AG04449 (cell line): ENCODE results near the gene FAM185A.
"Not testable (repeated sequence)": the region's sequence is repeated elsewhere in the genome, so short reads cannot be mapped to it uniquely, and the experiment has no call there.

Experiments
- CTCF ChIA-PET: fragments of 350-600 bp; formaldehyde crosslinking; extraction: SDS; loops from one replicate; lab custom pipeline; 2021; ENCODE audit warnings: antibody characterized with exemption; lab: Yijun Ruan, JAX
- POLR2A ChIA-PET: fragments of 400-600, 350-600 bp; formaldehyde crosslinking; extraction: SDS; loops from one replicate; lab custom pipeline; 2020; ENCODE audit warnings: antibody characterized with exemption, inconsistent platforms; lab: Yijun Ruan, JAX
- DNase-seq: peaks from one replicate; pipeline ENCODE4 v3.0.0-alpha.2; 2010; ENCODE audit warnings: low read depth, low spot score
- H3K4me3 ChIP-seq: 2 replicates; pipeline ENCODE4 v1.5.1; 2011; ENCODE audit warnings: low read depth, mild to moderate bottlenecking, control low read depth, low read length

FAM185A gene

DNA sequence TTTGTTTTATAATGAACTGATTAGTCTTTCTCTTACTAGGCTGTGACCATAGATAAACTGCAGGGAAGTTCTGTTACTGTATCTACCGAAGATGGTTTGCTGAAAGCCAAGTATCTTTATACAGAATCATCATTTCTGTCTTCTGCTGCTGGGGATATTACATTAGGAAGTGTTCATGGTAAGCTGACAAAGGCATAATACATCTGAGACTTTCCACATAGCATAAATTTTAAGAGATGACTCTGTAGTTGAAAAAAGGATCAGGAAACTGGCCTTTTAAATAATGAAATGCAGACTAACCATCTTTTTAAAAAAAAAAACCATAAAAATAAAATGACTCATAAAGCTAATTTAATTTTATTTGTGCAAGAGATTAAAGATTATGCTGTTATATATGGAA lies 12.4 kb downstream of the FAM185A start:
- POLR2A ChIA-PET, H3K4me3 ChIP-seq, DNase-seq: not testable (repeated sequence)
- CTCF ChIA-PET = interaction anchor here (0.6 to 2.2 kb wide), 2 partner anchors 301 to 304 kb away, joined by 4 to 10 read pairs; no protein-coding TSS in a partner anchor

DNA sequence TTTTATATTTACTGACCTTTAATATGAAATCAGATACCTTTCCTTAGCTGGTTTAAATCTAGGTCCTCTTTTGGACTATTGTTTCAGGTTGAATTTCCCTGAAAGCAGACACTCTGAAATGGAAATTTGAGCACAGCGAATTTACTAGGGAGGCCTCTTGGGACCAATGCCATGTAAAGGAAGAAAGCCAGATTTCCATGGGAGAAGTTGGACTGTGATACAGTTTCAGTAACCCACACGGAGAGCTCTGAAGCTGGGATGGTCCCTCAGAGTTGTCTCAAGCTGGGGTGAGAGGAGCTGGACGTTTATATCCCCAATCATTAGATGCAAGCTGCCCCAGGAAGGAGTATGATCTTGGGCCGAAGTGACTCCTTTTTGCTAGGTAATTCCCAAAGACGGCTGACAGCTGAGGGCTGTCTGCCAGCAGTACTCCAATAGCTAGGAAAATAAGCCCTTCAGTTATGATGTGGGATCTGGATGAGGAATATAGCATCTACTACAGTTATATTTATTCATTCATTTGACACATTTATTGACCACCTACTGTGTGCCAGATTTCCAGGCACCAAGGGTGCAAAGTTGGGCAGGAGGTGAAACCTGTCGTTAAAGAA lies 14.6 kb downstream of the FAM185A start:
- DNase-seq, POLR2A ChIA-PET, H3K4me3 ChIP-seq: not testable (repeated sequence)
- CTCF ChIA-PET = interaction anchor here (2.2 kb wide), 1 partner anchor 299 kb away, joined by 10 read pairs; no protein-coding TSS in a partner anchor

DNA sequence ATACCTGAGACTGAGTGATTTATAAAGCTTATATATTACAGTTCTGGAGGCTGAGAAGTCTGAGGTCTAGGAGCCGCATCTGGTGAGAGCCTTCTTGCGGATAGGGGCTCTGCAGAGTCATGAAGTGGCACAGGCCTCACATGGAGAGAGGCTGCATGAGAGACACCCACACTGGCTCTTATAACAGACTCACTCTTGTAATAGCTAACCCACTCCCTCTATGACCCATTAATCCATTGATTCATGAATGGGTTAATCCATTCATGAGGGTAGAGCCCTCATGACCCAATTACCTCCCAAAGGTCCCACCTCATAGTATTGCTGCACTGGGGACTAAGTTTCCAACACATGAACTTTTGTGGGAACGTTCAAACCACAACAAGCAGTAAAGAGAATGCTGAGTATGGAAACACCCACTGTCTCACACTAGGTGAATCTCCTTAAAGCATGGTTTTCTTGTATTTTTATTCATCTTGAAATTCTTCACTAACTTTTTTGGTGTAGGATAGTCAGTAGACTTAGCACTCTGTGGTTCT lies 20.9 kb downstream of the FAM185A start:
- H3K4me3 ChIP-seq, POLR2A ChIA-PET, CTCF ChIA-PET, DNase-seq: not testable (repeated sequence)

DNA sequence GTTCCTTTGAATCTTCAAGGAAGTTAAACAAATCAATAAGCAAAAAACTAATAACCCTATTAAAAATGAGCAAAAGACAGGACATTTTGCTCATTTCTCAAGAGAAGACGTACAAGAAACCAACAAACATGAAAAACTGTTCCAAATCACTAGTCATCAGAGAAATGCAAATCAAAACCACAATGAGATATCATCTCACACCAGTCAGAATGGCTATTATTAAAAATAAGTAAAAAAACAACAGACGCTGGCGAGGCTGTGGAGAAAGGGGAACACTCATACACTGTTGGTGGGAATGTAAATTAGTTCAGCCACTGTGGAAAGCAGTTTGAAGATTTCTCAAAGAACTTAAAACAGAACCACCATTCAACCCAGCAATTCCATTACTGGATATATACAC lies 21.7 kb downstream of the FAM185A start:
- POLR2A ChIA-PET, CTCF ChIA-PET, DNase-seq, H3K4me3 ChIP-seq: not testable (repeated sequence)

DNA sequence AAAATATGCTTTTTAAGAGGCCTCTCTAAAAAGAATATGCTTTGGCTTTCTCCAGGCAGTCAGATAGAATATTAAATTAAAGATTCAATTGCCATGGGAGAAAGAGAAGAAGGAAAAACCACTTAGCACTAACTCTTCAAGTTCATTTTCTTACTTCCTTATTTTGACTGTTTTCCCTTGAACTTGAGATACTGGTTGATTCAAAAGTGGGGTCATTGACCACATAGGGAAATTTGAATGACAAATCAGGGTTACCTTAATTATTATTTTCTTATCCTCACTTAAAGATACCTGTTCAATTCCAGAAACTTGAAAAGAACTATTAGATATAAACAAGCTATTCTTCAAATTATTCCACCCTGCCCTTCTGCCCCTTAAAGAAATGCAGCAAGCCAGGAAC lies 27.4 kb downstream of the FAM185A start:
- H3K4me3 ChIP-seq, DNase-seq, POLR2A ChIA-PET, CTCF ChIA-PET: not testable (repeated sequence)

DNA sequence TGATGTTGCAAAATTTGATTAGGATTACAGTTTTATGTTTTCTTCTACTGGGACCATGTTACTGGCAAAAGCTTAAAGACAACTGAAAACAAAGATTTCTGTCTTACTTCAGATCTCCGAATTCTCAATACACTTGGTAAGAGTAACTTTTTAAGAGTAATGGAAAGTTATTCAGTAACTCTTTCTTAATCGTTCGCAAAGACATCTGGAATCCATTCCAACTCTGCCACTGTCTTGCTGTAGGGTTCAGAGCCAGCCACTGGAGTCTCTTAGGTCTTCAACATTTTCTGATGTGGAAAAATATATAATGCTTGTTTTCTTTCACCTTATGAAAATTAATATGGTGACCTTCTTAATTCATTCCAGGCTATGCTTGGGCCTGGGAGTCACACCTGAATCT lies 29.9 kb downstream of the FAM185A start:
- DNase-seq, H3K4me3 ChIP-seq, POLR2A ChIA-PET, CTCF ChIA-PET: not testable (repeated sequence)

DNA sequence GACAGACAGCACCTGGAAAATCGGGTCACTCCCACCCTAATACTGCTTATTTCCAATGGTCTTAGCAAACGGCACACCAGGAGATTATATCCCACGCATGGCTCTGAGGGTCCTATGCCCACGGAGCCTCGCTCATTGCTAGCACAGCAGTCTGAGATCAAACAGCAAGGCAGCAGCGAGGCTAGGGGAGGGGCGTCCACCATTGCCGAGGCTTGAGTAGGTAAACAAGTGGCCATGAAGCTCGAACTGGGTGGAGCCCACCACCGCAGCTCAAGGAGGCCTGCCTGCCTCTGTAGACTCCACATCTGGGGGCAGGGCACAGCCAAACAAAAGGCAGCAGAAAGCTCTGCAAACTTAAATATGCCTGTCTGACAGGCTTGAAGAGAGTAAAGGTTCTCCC lies 32.1 kb downstream of the FAM185A start:
- DNase-seq, H3K4me3 ChIP-seq, CTCF ChIA-PET, POLR2A ChIA-PET: not testable (repeated sequence)

DNA sequence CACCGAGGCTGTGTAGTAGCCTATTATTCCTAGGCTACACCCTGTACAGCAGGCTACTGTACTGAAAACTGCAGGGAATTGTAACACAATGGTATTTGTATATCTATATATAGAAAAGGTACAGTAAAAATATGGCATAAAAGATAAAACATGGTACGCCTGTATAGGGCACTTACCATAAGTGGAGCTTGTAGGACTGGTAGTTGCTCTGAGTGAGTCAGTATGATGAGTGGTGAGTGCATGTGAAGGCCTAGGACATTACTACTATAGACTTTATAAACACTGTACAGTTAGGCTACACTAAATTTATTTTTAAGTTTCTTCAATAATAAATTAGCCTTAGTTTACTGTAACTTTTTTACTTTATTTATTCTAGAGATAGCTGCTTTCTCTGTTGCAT lies 40.0 kb downstream of the FAM185A start:
- DNase-seq, H3K4me3 ChIP-seq, POLR2A ChIA-PET, CTCF ChIA-PET: not testable (repeated sequence)

DNA sequence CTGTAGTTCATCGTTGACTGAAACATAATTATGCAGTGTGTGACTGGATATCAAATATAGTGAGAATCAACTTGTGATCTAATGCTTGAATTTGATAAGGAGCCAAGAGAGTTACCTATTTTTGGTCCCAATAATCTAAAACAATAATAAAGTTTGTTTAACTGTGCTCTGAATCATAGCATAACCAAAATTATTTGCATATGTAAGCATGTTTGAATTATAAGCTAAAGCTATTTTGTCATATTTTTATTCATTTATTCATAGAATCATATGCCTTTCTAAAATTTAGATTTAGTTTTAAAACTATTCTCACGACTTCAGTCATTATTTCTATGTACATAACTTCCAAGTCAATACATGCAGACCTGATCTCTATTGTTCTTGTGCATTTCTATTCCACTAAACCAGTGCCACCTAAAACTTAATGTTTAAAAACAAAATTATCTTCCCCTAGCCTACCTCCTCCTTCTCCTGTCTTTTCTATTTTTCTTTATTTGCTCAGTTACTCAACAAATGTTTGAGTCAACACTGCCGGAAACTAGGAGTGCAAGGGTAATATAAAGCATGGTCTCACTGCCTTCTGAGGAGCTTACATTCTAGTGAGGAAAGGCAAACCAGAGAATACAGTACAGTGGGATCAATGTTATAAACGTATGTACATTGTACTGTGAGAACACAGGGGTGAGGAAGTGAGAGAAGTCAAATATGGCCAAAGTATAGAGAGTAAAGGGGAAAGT lies 41.7 kb downstream of the FAM185A start:
- DNase-seq, H3K4me3 ChIP-seq, CTCF ChIA-PET, POLR2A ChIA-PET: not testable (repeated sequence)

DNA sequence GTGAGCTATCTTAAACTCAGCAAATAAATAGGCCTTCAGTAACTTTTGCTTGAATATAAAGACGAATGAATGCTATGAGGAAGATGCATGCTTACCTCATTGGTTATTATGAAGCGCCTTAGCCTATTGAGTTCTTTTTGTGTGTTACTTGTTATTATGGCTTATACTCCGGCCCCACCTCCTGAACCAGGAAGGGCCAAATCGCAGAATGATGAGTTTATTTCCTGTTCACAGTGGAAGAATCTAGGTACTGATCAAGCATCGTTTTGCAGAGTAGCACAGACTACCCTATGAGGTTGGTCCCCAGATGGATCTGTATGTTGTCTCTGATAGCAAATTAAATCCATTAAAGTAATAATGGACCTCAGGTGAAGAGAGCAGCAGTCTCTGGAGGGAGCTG lies 42.6 kb downstream of the FAM185A start:
- H3K4me3 ChIP-seq, POLR2A ChIA-PET, CTCF ChIA-PET, DNase-seq: not testable (repeated sequence)

DNA sequence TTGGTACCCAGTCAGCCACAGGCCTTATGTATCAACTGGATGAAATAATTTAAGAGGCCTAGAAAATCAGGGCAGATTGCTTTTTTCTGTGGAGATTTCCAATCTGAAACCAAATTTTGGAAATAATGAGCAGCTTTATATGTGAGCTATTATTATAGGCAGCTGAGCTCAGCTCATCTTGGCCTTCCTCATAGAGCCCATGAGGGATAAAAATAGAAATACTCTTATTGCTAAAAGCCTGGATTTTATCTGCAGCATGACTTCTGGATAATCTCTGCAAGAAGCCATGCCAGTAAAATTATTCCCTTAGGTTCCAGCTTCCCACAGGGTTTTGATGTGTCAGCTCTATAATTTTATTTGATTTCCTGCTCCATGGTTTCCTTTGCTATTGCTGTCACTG lies 43.0 kb downstream of the FAM185A start:
- POLR2A ChIA-PET, CTCF ChIA-PET, DNase-seq, H3K4me3 ChIP-seq: not testable (repeated sequence)

DNA sequence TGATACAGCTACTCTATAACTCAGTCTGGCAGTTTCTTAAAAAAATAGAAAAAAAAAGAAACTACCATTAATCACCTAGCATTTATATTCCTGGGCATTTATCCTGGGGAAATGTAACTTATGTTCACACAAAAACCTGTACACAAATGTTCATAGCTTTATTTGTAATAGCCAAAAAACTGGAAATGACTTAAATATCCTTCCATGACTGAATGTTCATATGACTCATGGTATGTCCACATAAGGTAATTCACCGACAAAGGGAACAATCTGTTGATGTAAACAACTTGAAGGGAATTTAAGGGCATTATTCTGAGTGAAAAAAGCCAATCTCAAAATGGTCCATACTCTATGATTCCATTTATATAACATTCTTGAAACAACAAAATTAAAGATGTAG lies 45.8 kb downstream of the FAM185A start:
- POLR2A ChIA-PET, DNase-seq, H3K4me3 ChIP-seq, CTCF ChIA-PET: not testable (repeated sequence)

DNA sequence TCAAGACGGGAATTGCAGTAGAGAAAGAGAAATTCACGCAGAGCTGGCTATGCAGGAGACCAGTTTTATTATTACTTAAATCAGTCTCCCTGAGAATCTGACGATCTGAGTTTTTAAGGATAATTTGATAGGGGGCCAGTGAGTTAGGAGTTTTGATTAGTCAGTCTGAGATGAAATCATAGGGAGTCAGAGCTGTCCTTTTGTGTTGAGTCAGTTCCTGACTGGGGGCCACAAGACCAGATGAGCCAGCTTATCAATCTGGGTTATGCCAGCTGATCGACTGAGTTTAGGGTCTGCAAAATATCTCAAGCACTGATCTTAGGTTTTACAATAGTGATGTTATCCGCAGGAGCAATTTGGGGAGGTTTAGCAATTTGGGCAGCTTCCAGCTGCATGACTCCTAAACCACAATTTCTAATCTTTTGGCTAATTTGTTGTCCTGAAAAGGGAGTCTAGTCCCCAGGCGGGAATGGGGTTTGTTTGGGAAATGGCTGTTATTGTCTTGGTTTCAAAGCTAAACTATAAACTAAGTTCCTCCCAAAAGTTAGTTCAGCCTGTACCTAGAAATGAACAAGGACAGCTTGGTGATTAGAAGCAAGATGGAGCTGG lies 47.3 kb downstream of the FAM185A start:
- POLR2A ChIA-PET, CTCF ChIA-PET, H3K4me3 ChIP-seq, DNase-seq: not testable (repeated sequence)
